SK-N-SH (cell line): ENCODE results near the gene YAF2. TPM values are rescaled to one million over a fixed set of nuclear protein-coding genes. Genes with fewer than 3 reads are reported as not detected.

Experiments
- CTCF ChIA-PET: fragments of 300-600, 350-600 bp; formaldehyde crosslinking; extraction: SDS; loops from one replicate; lab custom pipeline; 2021; lab: Yijun Ruan, JAX
- POLR2A ChIA-PET: fragments of 350-600 bp; sonication (Branson Sonifier 250); formaldehyde crosslinking; extraction: SDS; loops from one replicate; lab custom pipeline; 2020; ENCODE audit warnings: antibody characterized with exemption, inconsistent platforms; lab: Yijun Ruan, JAX
- DNase-seq: peaks from one replicate; pipeline ENCODE4 v3.0.0; 2012
- H2AFZ ChIP-seq: fragments of 200-600 bp; sonication (generic); 2 replicates; pipeline ENCODE4 v1.8.1; 2016; ENCODE audit warnings: antibody characterized with exemption, mild to moderate bottlenecking, low read depth
- H3F3A ChIP-seq: fragments of 200-600 bp; sonication (generic); replicated peaks from 2 replicates; pipeline ENCODE3; 2016; ENCODE audit warnings: antibody characterized with exemption, mild to moderate bottlenecking; ENCODE audit not compliant: insufficient read depth
- H3K27ac ChIP-seq, 2 experiments: fragments of 200-500 bp in 1 of 2; fragments of 200-600 bp in 1 of 2; sonication (Bioruptor generic) in 1 of 2; sonication (generic), shearing (Covaris generic) in 1 of 2; 2 replicates each; pipeline versions ENCODE4 v1.5.1 to v1.6.1; 2014 to 2016; ENCODE audit warnings: low read depth in 2 of 2, inconsistent platforms in 1 of 2, low read length in 1 of 2, mild to moderate bottlenecking in 1 of 2, mixed read lengths in 1 of 2
- H3K27me3 ChIP-seq: fragments of 200-600 bp; sonication (generic), shearing (Covaris generic); 2 replicates; pipeline ENCODE4 v1.6.1; 2016; ENCODE audit warnings: mixed run types; ENCODE audit not compliant: insufficient read depth
- H3K36me3 ChIP-seq, 2 experiments: fragments of 200-500 bp in 1 of 2; fragments of 200-600 bp in 1 of 2; sonication (Bioruptor generic) in 1 of 2; sonication (generic) in 1 of 2; replicated peaks in 1 of 2; 2 replicates each; pipeline versions ENCODE3 to v1.5.1; 2014 to 2016; ENCODE audit warnings: low read length in 1 of 2, mild to moderate bottlenecking in 1 of 2; ENCODE audit not compliant: insufficient read depth in 2 of 2, control insufficient read depth in 1 of 2
- H3K4me1 ChIP-seq, 2 experiments: fragments of 200-500 bp in 1 of 2; fragments of 200-600 bp in 1 of 2; sonication (Bioruptor generic) in 1 of 2; sonication (generic), shearing (Covaris generic) in 1 of 2; 2 replicates each; pipeline versions ENCODE4 v1.5.1 to v1.6.1; 2014 to 2016; ENCODE audit warnings: low read depth in 1 of 2, low read length in 1 of 2, mixed run types in 1 of 2; ENCODE audit not compliant: insufficient read depth in 2 of 2, control insufficient read depth in 1 of 2
- H3K4me2 ChIP-seq: fragments of 200-600 bp; sonication (generic), shearing (Covaris generic); 2 replicates; pipeline ENCODE4 v1.6.1; 2017; ENCODE audit warnings: mixed run types
- H3K4me3 ChIP-seq, 2 experiments: fragments of 200-500 bp in 1 of 2; fragments of 200-600 bp in 1 of 2; sonication (Bioruptor generic) in 1 of 2; sonication (generic), shearing (Covaris generic) in 1 of 2; 2 replicates each; pipeline versions ENCODE4 v1.5.1 to v1.8.1; 2014 to 2016; ENCODE audit warnings: low read depth in 2 of 2, inconsistent platforms in 1 of 2, low read length in 1 of 2, mild to moderate bottlenecking in 1 of 2, mixed read lengths in 1 of 2, moderate library complexity in 1 of 2
- H3K79me2 ChIP-seq: fragments of 200-600 bp; sonication (generic); 2 replicates; pipeline ENCODE4 v1.8.1; 2017; ENCODE audit warnings: mild to moderate bottlenecking; ENCODE audit not compliant: insufficient read depth
- H3K9ac ChIP-seq: fragments of 200-600 bp; sonication (generic); 2 replicates; pipeline ENCODE4 v1.6.1; 2017; ENCODE audit warnings: mixed run types
- H3K9me2 ChIP-seq: fragments of 200-600 bp; sonication (generic); 2 replicates; pipeline ENCODE4 v1.6.1; 2017; ENCODE audit warnings: mixed run types
- H3K9me3 ChIP-seq: fragments of 200-600 bp; sonication (generic); 2 replicates; pipeline ENCODE4 v1.6.1; 2017; ENCODE audit warnings: mixed run types, mild to moderate bottlenecking, moderate library complexity
- H4K20me1 ChIP-seq: fragments of 200-600 bp; sonication (generic); 2 replicates; pipeline ENCODE4 v1.6.1; 2017; ENCODE audit warnings: mild to moderate bottlenecking, mixed run types; ENCODE audit not compliant: insufficient read depth
- ELF1 ChIP-seq: IDR thresholded peaks from 2 replicates; pipeline ENCODE4 v1.4.0; 2012
- GATA2 ChIP-seq: sonication (generic); formaldehyde crosslinking; IDR thresholded peaks from 2 replicates; pipeline ENCODE4 v1.5.0; 2020; ENCODE audit warnings: mild to moderate bottlenecking, missing genetic modification reagents
- JUND ChIP-seq: IDR thresholded peaks from 2 replicates; pipeline ENCODE4 v1.4.0; 2012
- MEF2A ChIP-seq: IDR thresholded peaks from 2 replicates; pipeline ENCODE4 v1.4.0; 2012; ENCODE audit warnings: low read depth, borderline replicate concordance
- NFIC ChIP-seq: IDR thresholded peaks from 2 replicates; pipeline ENCODE4 v1.4.0; 2012; ENCODE audit warnings: borderline replicate concordance
- NRF1 ChIP-seq: IDR thresholded peaks from 2 replicates; pipeline ENCODE4 v1.6.1; 2012; ENCODE audit warnings: low read depth, mild to moderate bottlenecking, low read length
- PBX3 ChIP-seq: IDR thresholded peaks from 2 replicates; pipeline ENCODE4; 2012
- RAD21 ChIP-seq: IDR thresholded peaks from 2 replicates; pipeline ENCODE4 v1.6.1; 2012; ENCODE audit warnings: mild to moderate bottlenecking, low read length
- REST ChIP-seq: IDR thresholded peaks from 2 replicates; pipeline ENCODE4 v1.6.1; 2012; ENCODE audit warnings: mild to moderate bottlenecking, low read depth, low read length, moderate library complexity
- RFX5 ChIP-seq: IDR thresholded peaks from 2 replicates; pipeline ENCODE4 v1.6.1; 2012; ENCODE audit warnings: mild to moderate bottlenecking, improper control_type of control experiment, low read length
- TAF1 ChIP-seq: IDR thresholded peaks from 2 replicates; pipeline ENCODE4 v1.6.1; 2012; ENCODE audit warnings: low read depth, mild to moderate bottlenecking, low read length, moderate library complexity, borderline replicate concordance
- USF1 ChIP-seq: IDR thresholded peaks from 2 replicates; pipeline ENCODE4 v1.4.0; 2012; ENCODE audit warnings: low read depth, borderline replicate concordance
- WGBS: methylation state at CpG from one replicate; pipeline ENCODE4 v1.1.6; 2017; ENCODE audit warnings: low lambda C conversion rate; 5-methylcytosine and 5-hydroxymethylcytosine counted together
- polyA plus RNA-seq, 3 experiments: library from polyadenylated mRNA; depleted of rRNA; stranded (reverse); fragments of >200 nt; gene quantifications; 2 replicates each; pipeline ENCODE4 v1.2.3, GENCODE V29; 2012

The YAF2 gene
- polyA plus RNA-seq, 1 of the 3 experiments (the other 2 are of a cell fraction) = 5.3 TPM

DNA sequence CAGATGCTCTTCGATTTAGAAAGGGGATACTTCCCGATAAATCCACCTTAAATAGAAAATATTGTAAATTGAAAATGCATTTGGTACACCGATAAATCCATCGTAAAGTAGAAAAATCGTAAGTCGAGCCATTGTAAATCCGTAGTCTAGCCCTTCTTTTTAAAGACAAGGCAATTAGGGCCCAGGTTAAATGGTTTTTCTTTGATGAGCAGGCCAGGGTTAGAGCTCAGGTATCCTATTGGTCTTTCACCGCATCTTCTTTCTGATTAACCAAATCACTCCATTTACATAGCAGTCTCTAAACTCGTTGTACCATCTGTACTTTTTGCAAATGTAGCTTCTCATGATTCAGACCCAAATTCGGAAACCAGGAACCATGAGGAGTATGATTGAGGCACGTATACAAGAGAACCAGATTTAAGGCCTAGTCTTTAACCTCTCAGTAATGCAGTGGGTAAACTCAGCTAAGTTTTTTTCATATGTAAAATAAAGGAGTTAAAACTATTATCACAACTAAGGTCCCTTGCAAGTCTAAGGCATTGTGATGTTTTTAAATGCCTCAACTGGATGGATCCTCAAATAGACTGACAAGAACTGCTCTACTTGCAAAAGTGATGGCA is 2.2 kb upstream of the YAF2 start:
- Histone ChIP-seq H3K9me2 (no peaks in the 10 kb centered on the region), H3K4me1 (peaks cover 0 to 17% of the 10 kb centered on the region in 2 experiments; a peak in 3 of 4 replicates), H3K9ac (no peak overlapping the region), H3K4me2 (no peak overlapping the region), H3K79me2 (peaks cover 32% of the 10 kb centered on the region), H3K9me3 (no peaks in the 10 kb centered on the region), H3K27me3 (no peaks in the 10 kb centered on the region), H4K20me1 (no peaks in the 10 kb centered on the region), H2AFZ (no peak overlapping the region), H3K27ac (no peak overlapping the region), H3F3A (peaks cover 4% of the 10 kb centered on the region), H3K36me3 (peaks cover 0 to 9% of the 10 kb centered on the region in 2 experiments), H3K4me3 (no peak overlapping the region)
- DNase-seq = no peak
- POLR2A ChIA-PET = no interaction called here
- CTCF ChIA-PET = no interaction called here
- TF ChIP-seq JUND (no peak), NRF1 (no peak)
- 95% methylated on average over 11 of the region's 11 CpGs for WGBS

DNA sequence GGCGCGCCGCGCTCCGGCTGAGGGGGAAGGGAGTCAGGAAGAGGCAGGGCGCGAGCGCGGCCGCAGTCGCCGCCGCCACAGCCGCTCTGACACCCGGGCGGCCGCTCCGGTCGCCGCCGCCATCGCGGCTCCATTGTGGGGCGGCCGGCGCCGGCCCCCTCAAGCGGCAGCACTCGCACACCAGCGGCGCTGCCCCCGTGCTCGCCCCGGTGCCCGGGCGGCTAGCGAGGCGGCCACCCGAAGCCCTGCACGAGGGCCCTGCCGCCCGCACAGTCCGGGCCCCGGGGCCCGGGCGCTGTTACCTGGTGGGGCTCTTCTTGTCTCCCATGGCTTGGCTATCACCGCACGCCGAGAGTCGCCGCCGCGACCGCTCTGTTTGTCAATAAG is 202 bp downstream of the YAF2 start:
- peak overlapping the region; percentile 78 to 96 for H3K27ac ChIP-seq
- peak overlapping the region; percentile 87 to 91 for H3K4me3 ChIP-seq
- no peaks in the 10 kb centered on the region for H4K20me1 ChIP-seq
- TF ChIP-seq TAF1 = no peak
- ChIA-PET POLR2A (no interaction called here), CTCF (no interaction called here)
- H3K9me2 ChIP-seq = no peaks in the 10 kb centered on the region
- peaks cover 0 to 17% of the 10 kb centered on the region in 2 experiments; a peak in 3 of 4 replicates for H3K4me1 ChIP-seq
- H3K27me3 ChIP-seq = no peaks in the 10 kb centered on the region
- peak overlapping the region; percentile 69; the same call in 1 of the 2 replicates for H2AFZ ChIP-seq
- peaks cover 56% of the 10 kb centered on the region for H3K79me2 ChIP-seq
- peaks cover 4% of the 10 kb centered on the region for H3F3A ChIP-seq
- no peak overlapping the region; the same call in 1 of the 2 replicates for H3K4me2 ChIP-seq
- no peak for DNase-seq
- WGBS = under 1% methylated on average over 22 of the region's 54 CpGs
- peaks cover 10 to 17% of the 10 kb centered on the region in 2 experiments for H3K36me3 ChIP-seq
- peak overlapping the region; percentile 80; the same call in 1 of the 2 replicates for H3K9ac ChIP-seq
- H3K9me3 ChIP-seq = no peaks in the 10 kb centered on the region

- Histone ChIP-seq H3K4me1 (peaks cover 0 to 17% of the 10 kb centered on the region in 2 experiments; a peak in 3 of 4 replicates), H3K9me3 (no peaks in the 10 kb centered on the region), H3K36me3 (peaks cover 11 to 17% of the 10 kb centered on the region in 2 experiments), H3K27ac (peak overlapping the region; percentile 67 to 96), H3F3A (peaks cover 4% of the 10 kb centered on the region), H3K79me2 (peaks cover 62% of the 10 kb centered on the region), H3K4me3 (peak overlapping the region; percentile 87 to 90), H3K4me2 (peak overlapping the region; percentile 90), H3K27me3 (no peaks in the 10 kb centered on the region), H3K9ac (peak overlapping the region; percentile 82), H4K20me1 (no peaks in the 10 kb centered on the region), H3K9me2 (no peaks in the 10 kb centered on the region), H2AFZ (peak overlapping the region; percentile 87)
- ChIA-PET CTCF (interaction anchor here (3.0 kb wide), 1 partner anchor 94 kb away, joined by 12 read pairs; no protein-coding TSS in a partner anchor), POLR2A (no interaction called here)
- WGBS = 2% methylated on average over 22 of the region's 56 CpGs
- peak; percentile 90 for DNase-seq
- TF ChIP-seq TAF1 (peak; percentile 50; the same call in 1 of the 2 replicates), USF1 (no peak), ELF1 (no peak), PBX3 (no peak), JUND (no peak), MEF2A (no peak), GATA2 (CRISPR knock-in tag) (peak; percentile 35; the same call in 1 of the 2 replicates), NFIC (no peak), REST (no peak), RFX5 (no peak), RAD21 (peak; percentile 17; the same call in 1 of the 2 replicates)
These were observed 796 bp downstream of the YAF2 start for GRCh38 chr12:42237052-42237852.
